ENCODE measurements around the gene WIPI1.

WIPI1 gene

GRCh38 chr17:68462381-68463210, 5.3 kb upstream of the WIPI1 start:
- in situ Hi-C loops (cut with HindIII; ENCODE audit: low pct_ligation_motif_present, low pct_unique_long_range_greater_than_20kb, low sequenced_read_pairs), result no loop called here
- DNase-seq, result peak; percentile 95

GRCh38 chr17:68461589-68461988, 4.3 kb upstream of the WIPI1 start:
- no peak for DNase-seq
- in situ Hi-C loops (cut with HindIII; ENCODE audit: low pct_ligation_motif_present, low pct_unique_long_range_greater_than_20kb, low sequenced_read_pairs), result no loop called here

- DNase-seq, result peak; percentile 9
- in situ Hi-C loops (cut with HindIII; ENCODE audit: low pct_ligation_motif_present, low pct_unique_long_range_greater_than_20kb, low sequenced_read_pairs), result no loop called here
Observed at GRCh38 chr17:68461122-68461539, 3.8 kb upstream of the WIPI1 start.

- no peak for DNase-seq
- in situ Hi-C loops (cut with HindIII; ENCODE audit: low pct_ligation_motif_present, low pct_unique_long_range_greater_than_20kb, low sequenced_read_pairs), result no loop called here
Observed at GRCh38 chr17:68460715-68461114, 3.4 kb upstream of the WIPI1 start.

- DNase-seq, result no peak
- in situ Hi-C loops (cut with HindIII; ENCODE audit: low pct_ligation_motif_present, low pct_unique_long_range_greater_than_20kb, low sequenced_read_pairs), result no loop called here
Observed at GRCh38 chr17:68460146-68460545, 2.9 kb upstream of the WIPI1 start.

- no peak for DNase-seq
- in situ Hi-C loops (cut with HindIII; ENCODE audit: low pct_ligation_motif_present, low pct_unique_long_range_greater_than_20kb, low sequenced_read_pairs), result no loop called here
Observed at GRCh38 chr17:68459037-68459639, 1.8 kb upstream of the WIPI1 start.

GRCh38 chr17:68458260-68459036, 1.2 kb upstream of the WIPI1 start:
- no peak for DNase-seq
- in situ Hi-C loops (cut with HindIII; ENCODE audit: low pct_ligation_motif_present, low pct_unique_long_range_greater_than_20kb, low sequenced_read_pairs), result no loop called here

- in situ Hi-C loops (cut with HindIII; ENCODE audit: low pct_ligation_motif_present, low pct_unique_long_range_greater_than_20kb, low sequenced_read_pairs), result no loop called here
- DNase-seq, result peak; percentile 98
Observed at GRCh38 chr17:68457539-68458259, 403 bp upstream of the WIPI1 start.

GRCh38 chr17:68456339-68457167, 743 bp downstream of the WIPI1 start:
- in situ Hi-C loops (cut with HindIII; ENCODE audit: low pct_ligation_motif_present, low pct_unique_long_range_greater_than_20kb, low sequenced_read_pairs), result no loop called here
- DNase-seq, result peak; percentile 94

GRCh38 chr17:68455901-68456338, 1.4 kb downstream of the WIPI1 start:
- DNase-seq, result no peak
- in situ Hi-C loops (cut with HindIII; ENCODE audit: low pct_ligation_motif_present, low pct_unique_long_range_greater_than_20kb, low sequenced_read_pairs), result no loop called here

- no peak for DNase-seq
- in situ Hi-C loops (cut with HindIII; ENCODE audit: low pct_ligation_motif_present, low pct_unique_long_range_greater_than_20kb, low sequenced_read_pairs), result no loop called here
Observed at GRCh38 chr17:68453991-68454665, 3.2 kb downstream of the WIPI1 start.

GRCh38 chr17:68452724-68453290, 4.5 kb downstream of the WIPI1 start:
- no peak for DNase-seq
- in situ Hi-C loops (cut with HindIII; ENCODE audit: low pct_ligation_motif_present, low pct_unique_long_range_greater_than_20kb, low sequenced_read_pairs), result no loop called here

GRCh38 chr17:68451670-68452354, 5.5 kb downstream of the WIPI1 start:
- in situ Hi-C loops (cut with HindIII; ENCODE audit: low pct_ligation_motif_present, low pct_unique_long_range_greater_than_20kb, low sequenced_read_pairs), result no loop called here
- no peak for DNase-seq

- in situ Hi-C loops (cut with HindIII; ENCODE audit: low pct_ligation_motif_present, low pct_unique_long_range_greater_than_20kb, low sequenced_read_pairs), result no loop called here
- DNase-seq, result no peak
Observed at GRCh38 chr17:68450801-68451200, 6.5 kb downstream of the WIPI1 start.

- in situ Hi-C loops (cut with HindIII; ENCODE audit: low pct_ligation_motif_present, low pct_unique_long_range_greater_than_20kb, low sequenced_read_pairs), result no loop called here
- no peak for DNase-seq
Observed at GRCh38 chr17:68450391-68450790, 6.9 kb downstream of the WIPI1 start.

GRCh38 chr17:68449021-68449739, 8.1 kb downstream of the WIPI1 start:
- in situ Hi-C loops (cut with HindIII; ENCODE audit: low pct_ligation_motif_present, low pct_unique_long_range_greater_than_20kb, low sequenced_read_pairs), result no loop called here
- DNase-seq, result no peak

Measured in ACHN (cell line).